Parathyroid adenoma (tissue), 2 donors: Measurements from ENCODE around the gene IFI44L.

ENCODE experiments used
- H2AFZ ChIP-seq: fragments of 300-600 bp; sonication (generic); one replicate; pipeline ENCODE4 v1.7.0; 2017; ENCODE audit warnings: antibody characterized with exemption, mild to moderate bottlenecking
- H3K27ac ChIP-seq: fragments of 300-600 bp; sonication (generic); one replicate; pipeline ENCODE4 v1.7.0; 2017
- H3K27me3 ChIP-seq: fragments of 300-600 bp; sonication (generic); one replicate; pipeline ENCODE4 v1.7.0; 2017; ENCODE audit warnings: low read length; ENCODE audit not compliant: control insufficient read depth, insufficient read depth
- H3K36me3 ChIP-seq: fragments of 300-600 bp; sonication (generic); one replicate; pipeline ENCODE4 v1.7.0; 2017; ENCODE audit warnings: low read length; ENCODE audit not compliant: control insufficient read depth, insufficient read depth
- H3K4me1 ChIP-seq: fragments of 300-600 bp; sonication (generic); one replicate; pipeline ENCODE4 v1.7.0; 2017; ENCODE audit warnings: control low read depth
- H3K4me2 ChIP-seq: fragments of 300-600 bp; sonication (generic); one replicate; pipeline ENCODE4 v1.7.0; 2017; ENCODE audit warnings: low read length
- H3K4me3 ChIP-seq: fragments of 300-600 bp; sonication (generic); one replicate; pipeline ENCODE4 v1.7.0; 2017; ENCODE audit warnings: low read depth, low read length
- H3K79me2 ChIP-seq: fragments of 300-600 bp; sonication (generic); one replicate; pipeline ENCODE4 v1.7.0; 2017; ENCODE audit warnings: control low read depth
- H3K9ac ChIP-seq: fragments of 300-600 bp; sonication (generic); one replicate; pipeline ENCODE4 v1.7.0; 2017; ENCODE audit warnings: mild to moderate bottlenecking
- H3K9me3 ChIP-seq: fragments of 300-600 bp; sonication (generic); one replicate; pipeline ENCODE4 v1.7.0; 2017; ENCODE audit warnings: low read length; ENCODE audit not compliant: control insufficient read depth
- TF ChIP-seq, protein P1 (sequence below): fragments of 300-600 bp; sonication (generic); IDR thresholded peaks from one replicate; pipeline ENCODE4 v1.7.0; 2017; ENCODE audit warnings: antibody characterized with exemption, mild to moderate bottlenecking
- donor health status: primary hyperparathyroidism.

IFI44L gene

DNA sequence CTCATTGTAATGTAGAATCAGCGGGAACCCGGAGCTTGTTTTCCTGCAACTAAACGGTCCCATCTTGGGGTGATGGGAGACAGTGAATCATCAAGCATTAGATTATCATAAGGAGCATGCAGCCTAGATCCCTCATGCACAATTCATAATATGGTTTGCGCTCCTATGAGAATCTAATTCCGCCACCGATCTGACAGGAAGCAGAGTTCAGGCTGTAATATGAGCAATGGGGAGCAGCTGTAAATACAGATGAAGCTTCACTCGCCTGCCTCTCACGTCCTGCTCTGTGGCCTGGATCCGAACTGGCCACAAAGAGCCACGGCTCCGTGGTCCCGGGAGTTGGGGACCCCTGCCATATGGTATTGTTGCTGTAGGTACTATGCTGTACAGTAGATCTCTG lies 31.0 kb downstream of the IFI44L start:
- Histone ChIP-seq H3K9me3 (no peaks in the 10 kb centered on the region), H3K4me1 (no peaks in the 10 kb centered on the region), H3K36me3 (no peaks in the 10 kb centered on the region), H2AFZ (no peak overlapping the region), H3K27ac (no peak overlapping the region), H3K27me3 (no peaks in the 10 kb centered on the region), H3K4me2 (peak overlapping the region; percentile 51), H3K4me3 (peak overlapping the region; percentile 11), H3K79me2 (no peaks in the 10 kb centered on the region), H3K9ac (no peak overlapping the region)
- TF ChIP-seq, protein P1, sequence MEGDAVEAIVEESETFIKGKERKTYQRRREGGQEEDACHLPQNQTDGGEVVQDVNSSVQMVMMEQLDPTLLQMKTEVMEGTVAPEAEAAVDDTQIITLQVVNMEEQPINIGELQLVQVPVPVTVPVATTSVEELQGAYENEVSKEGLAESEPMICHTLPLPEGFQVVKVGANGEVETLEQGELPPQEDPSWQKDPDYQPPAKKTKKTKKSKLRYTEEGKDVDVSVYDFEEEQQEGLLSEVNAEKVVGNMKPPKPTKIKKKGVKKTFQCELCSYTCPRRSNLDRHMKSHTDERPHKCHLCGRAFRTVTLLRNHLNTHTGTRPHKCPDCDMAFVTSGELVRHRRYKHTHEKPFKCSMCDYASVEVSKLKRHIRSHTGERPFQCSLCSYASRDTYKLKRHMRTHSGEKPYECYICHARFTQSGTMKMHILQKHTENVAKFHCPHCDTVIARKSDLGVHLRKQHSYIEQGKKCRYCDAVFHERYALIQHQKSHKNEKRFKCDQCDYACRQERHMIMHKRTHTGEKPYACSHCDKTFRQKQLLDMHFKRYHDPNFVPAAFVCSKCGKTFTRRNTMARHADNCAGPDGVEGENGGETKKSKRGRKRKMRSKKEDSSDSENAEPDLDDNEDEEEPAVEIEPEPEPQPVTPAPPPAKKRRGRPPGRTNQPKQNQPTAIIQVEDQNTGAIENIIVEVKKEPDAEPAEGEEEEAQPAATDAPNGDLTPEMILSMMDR: no peak

DNA sequence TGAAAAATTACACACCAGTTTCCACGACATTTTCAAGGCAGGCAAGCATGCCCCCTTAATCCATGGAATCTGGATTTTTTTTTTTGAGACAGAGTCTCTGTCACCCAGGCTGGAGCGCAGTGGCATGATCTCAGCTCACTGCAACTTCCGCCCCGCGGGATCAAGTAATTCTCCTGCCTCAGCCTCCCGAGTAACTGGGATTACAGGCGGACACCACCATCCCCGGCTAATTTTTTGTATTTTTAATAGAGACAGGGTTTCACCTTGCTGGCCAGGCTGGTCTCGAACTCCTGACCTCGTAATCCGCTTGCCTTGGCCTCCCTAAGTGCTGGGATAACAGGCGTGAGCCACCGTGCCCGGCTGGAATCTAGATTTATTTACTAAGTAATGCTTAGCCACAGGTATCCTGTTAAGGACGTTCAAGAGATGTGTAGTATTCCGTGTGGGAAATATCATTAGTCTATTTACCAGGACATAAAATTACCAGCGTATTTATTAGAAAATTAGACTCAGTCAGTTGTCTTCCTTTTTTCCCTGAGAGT lies 31.8 kb downstream of the IFI44L start:
- Histone ChIP-seq H3K79me2 (no peaks in the 10 kb centered on the region), H3K36me3 (no peaks in the 10 kb centered on the region), H3K4me2 (peak overlapping the region; percentile 51), H3K27ac (no peak overlapping the region), H3K4me3 (no peak overlapping the region), H3K9ac (no peak overlapping the region), H3K4me1 (no peaks in the 10 kb centered on the region), H2AFZ (no peak overlapping the region), H3K9me3 (no peaks in the 10 kb centered on the region), H3K27me3 (no peaks in the 10 kb centered on the region)
- TF ChIP-seq, protein P1: no peak

GRCh38 chr1:78658901-78659300 lies 38.7 kb downstream of the IFI44L start:
- Histone ChIP-seq H2AFZ (no peak overlapping the region), H3K4me3 (no peak overlapping the region), H3K4me2 (no peak overlapping the region), H3K79me2 (no peaks in the 10 kb centered on the region), H3K27ac (no peak overlapping the region), H3K27me3 (no peaks in the 10 kb centered on the region), H3K36me3 (no peaks in the 10 kb centered on the region), H3K4me1 (no peaks in the 10 kb centered on the region), H3K9ac (no peak overlapping the region), H3K9me3 (no peaks in the 10 kb centered on the region)
- TF ChIP-seq, protein P1: no peak

GRCh38 chr1:78663923-78664322 lies 43.7 kb downstream of the IFI44L start:
- H3K4me3 ChIP-seq: no peak overlapping the region
- H3K36me3 ChIP-seq: no peaks in the 10 kb centered on the region

GRCh38 chr1:78664763-78665162 lies 44.5 kb downstream of the IFI44L start:
- TF ChIP-seq, protein P1: no peak
- Histone ChIP-seq H2AFZ (no peak overlapping the region), H3K9me3 (no peaks in the 10 kb centered on the region), H3K4me3 (no peak overlapping the region), H3K36me3 (no peaks in the 10 kb centered on the region), H3K27ac (no peak overlapping the region), H3K27me3 (no peaks in the 10 kb centered on the region), H3K4me2 (no peak overlapping the region), H3K79me2 (no peaks in the 10 kb centered on the region), H3K4me1 (no peaks in the 10 kb centered on the region), H3K9ac (no peak overlapping the region)

More at GRCh38 chr1:78663923-78664322, 43.7 kb downstream of the IFI44L start:
- no peaks in the 10 kb centered on the region for H3K9me3 ChIP-seq
- TF ChIP-seq, protein P1: no peak
- H3K9ac ChIP-seq: no peak overlapping the region
- H3K4me1 ChIP-seq: no peaks in the 10 kb centered on the region
- H3K4me2 ChIP-seq: no peak overlapping the region
- H3K79me2 ChIP-seq: no peaks in the 10 kb centered on the region
- H2AFZ ChIP-seq: no peak overlapping the region
- no peak overlapping the region for H3K27ac ChIP-seq
- no peaks in the 10 kb centered on the region for H3K27me3 ChIP-seq
